ENCODE results near the gene CLCN1.
"Not testable (repeated sequence)": the region's sequence is repeated elsewhere in the genome, so short reads cannot be mapped to it uniquely, and the experiment has no call there.

CLCN1 gene

DNA sequence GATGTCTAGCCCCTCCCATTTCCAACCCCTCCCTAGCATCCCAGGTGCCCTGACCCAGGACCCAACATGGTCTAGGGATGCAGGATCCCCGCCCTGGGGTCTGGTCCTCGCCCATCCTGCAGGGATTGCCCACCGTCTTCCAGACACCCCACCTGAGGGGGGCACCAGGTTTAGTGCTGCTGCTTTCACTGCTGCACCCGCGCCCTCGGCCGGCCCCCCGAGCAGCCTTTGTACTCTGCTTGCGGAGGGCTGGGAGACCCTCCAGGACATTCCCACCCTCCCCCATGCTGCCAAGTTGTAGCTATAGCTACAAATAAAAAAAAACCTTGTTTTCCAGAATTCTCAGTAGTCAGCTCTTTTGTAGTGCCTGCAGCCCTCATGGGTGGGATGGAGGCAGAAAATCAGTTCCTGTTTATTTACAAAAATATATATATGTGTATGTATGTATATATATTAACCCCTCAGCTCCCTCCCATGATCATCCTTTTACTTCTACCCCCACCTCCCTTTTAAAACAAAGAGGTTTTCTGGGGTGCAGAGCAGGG, 74.9 kb downstream of the CLCN1 start:
- DNase-seq (no peak), ATAC-seq (no peak)
- no peak overlapping the region for H3K4me3 Mint-ChIP-seq
- no peak overlapping the region for H3K27ac Mint-ChIP-seq
- H3K4me1 Mint-ChIP-seq, result peaks cover 24% of the 10 kb centered on the region
- no peaks in the 10 kb centered on the region for H3K27me3 Mint-ChIP-seq
- no peaks in the 10 kb centered on the region for H3K9me3 Mint-ChIP-seq

DNA sequence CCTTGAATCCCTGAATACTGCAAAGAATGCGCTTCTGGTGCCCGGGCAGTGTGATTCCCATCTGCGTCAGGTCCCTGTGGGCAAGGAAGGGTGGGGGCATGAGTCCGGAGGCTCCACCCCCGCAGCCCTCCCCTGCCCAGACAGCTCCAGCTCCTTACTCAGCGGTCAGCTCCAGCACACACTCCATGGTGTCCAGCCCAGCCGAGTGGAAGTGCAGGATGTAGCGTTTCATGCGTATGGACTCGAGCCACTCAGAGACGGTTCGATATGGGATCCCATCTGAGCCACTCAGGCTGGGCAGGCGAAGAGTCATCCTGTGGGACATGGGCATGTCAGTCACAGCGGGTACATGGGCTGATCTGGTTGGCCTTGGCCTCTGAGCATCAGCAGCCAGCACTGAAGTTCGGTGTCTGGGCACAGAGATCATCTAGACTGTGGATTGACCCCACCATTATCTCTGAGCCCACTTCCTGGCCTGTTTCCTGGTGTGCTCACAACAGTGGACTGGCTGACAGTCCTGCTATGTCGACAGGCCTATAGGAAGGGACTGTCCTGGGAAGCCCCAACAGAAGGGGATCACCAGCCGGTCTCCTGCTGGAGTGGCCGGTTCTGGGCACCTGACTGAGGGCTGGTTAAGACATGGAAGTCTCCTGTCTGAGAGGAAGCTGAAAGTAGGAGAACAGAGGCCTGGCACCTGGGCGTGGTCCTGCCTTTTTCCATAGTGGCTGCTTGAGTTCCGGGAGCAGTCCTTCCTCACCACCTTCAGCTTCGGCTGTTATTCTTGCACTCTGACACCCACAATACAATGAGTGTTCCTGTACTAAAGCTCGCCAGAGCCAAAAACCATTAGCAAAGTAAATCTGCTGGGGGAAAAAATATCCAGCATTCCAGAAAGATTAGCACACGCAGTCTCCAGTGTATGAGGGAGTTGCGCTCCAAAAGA, 75.8 kb downstream of the CLCN1 start:
- Mint-ChIP-seq H3K9me3 (no peaks in the 10 kb centered on the region), H3K4me3 (no peak overlapping the region), H3K27ac (peak overlapping the region in 1 of 2 donors; percentile 14), H3K4me1 (peaks cover 24% of the 10 kb centered on the region), H3K27me3 (no peaks in the 10 kb centered on the region)
- no peak for ATAC-seq
- DNase-seq, result no peak

DNA sequence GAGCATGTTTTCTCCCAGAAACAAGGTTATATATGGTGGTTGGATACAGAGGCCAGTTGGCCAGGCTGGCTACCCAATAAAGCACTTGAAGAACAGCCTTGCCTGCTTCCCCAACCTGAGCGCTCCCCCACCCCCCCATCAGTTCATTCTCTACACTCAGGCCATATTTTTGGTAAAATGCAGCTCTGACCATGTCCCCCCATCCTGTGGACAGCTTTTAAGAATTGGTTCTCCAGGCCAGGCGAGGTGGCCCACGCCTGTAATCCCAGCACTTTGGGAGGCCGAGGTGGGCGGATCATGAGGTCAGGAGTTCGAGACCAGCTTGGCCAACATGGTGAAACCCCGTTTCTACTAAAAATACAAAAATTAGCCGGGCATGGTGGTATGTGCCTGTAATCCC, 76.5 kb downstream of the CLCN1 start:
- H3K4me1 Mint-ChIP-seq, result peaks cover 24% of the 10 kb centered on the region
- DNase-seq, H3K27ac Mint-ChIP-seq, H3K4me3 Mint-ChIP-seq, ATAC-seq, H3K9me3 Mint-ChIP-seq, H3K27me3 Mint-ChIP-seq: not testable (repeated sequence)

DNA sequence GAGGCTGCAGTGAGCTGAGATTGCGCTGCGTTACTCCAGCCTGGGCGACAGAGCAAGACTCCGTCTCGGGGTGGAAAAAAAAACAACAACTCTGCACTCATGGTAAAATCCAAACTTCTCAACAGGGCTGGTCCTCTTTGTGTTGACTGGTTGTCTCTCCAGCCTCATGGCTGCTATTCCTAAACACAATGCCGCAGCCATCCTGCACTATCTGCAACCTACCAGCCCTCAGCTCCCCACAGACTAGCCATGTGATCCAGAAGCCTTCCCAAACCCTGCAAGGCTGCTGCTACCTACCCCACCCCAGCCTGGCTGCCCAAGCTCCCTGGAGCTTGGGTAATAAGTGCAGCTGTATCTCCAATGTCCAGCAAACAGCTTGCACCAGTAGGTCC, 77.0 kb downstream of the CLCN1 start:
- H3K27ac Mint-ChIP-seq, result peak overlapping the region; percentile 21 to 68
- no peaks in the 10 kb centered on the region for H3K9me3 Mint-ChIP-seq
- H3K4me3 Mint-ChIP-seq, result no peak overlapping the region
- H3K4me1 Mint-ChIP-seq, result peaks cover 24% of the 10 kb centered on the region
- no peak for DNase-seq
- no peaks in the 10 kb centered on the region for H3K27me3 Mint-ChIP-seq
- no peak for ATAC-seq

DNA sequence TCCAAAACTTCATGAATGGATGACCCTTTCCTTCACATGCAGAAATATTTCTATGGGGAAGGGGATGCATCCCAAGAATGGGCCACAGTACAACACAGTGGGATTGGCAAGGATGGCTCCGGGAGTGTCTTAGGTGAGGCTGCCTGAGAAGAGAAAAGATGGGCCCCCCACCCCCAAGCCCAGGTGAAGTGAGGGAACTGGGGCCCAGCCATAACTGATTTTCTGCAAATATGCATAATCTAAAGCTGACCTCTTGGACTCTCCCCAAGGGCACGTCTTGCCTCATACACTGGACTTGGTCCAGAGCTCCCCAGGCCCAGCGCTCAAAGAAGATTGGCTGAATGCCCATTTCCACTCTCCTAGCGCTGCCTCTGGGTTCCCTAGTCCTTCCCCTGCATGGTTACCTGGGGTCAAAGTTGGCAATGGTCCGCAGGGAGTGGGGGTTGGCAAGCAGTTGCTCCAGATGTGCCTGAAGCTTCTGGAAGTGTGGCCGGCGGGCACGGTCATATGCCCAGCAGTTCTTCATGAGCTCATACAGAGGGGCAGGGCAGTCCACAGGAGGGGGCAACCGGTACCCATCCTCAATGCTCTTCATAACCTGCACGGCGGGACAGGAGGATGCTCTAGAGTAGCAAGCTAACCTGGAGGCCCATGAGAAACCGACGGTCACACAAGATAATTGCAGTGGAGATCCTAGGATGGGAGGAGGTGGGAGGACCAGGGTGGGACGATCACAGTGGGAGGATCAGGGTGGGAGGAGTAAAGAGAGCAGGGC, 77.5 kb downstream of the CLCN1 start:
- Mint-ChIP-seq H3K27ac (peak overlapping the region; percentile 21 to 68), H3K27me3 (no peaks in the 10 kb centered on the region), H3K4me3 (no peak overlapping the region), H3K4me1 (peaks cover 24% of the 10 kb centered on the region), H3K9me3 (no peaks in the 10 kb centered on the region)
- no peak for DNase-seq
- ATAC-seq, result peak; percentile 8

DNA sequence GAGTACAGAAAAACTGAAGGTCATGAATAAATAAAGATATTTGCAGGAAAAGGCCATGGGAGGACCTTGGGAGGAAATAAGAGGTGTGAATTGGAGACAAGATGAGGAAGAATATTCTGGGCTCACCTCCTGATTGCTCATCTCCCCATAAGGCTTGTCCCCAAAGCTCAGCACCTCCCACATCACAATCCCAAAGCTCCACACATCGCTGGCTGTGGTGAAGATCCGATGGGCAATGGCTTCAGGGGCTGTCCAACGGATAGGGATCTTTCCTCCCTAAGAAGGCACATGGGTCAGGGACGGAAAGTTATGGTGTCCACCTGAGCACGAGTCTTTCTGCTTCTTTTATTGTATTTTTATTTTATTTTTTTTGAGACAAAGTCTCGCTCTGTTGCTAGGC, 78.2 kb downstream of the CLCN1 start:
- H3K4me1 Mint-ChIP-seq, result peaks cover 20% of the 10 kb centered on the region
- H3K9me3 Mint-ChIP-seq, result no peaks in the 10 kb centered on the region
- H3K27ac Mint-ChIP-seq, result no peak overlapping the region
- ATAC-seq (no peak), DNase-seq (no peak)
- no peak overlapping the region for H3K4me3 Mint-ChIP-seq
- no peaks in the 10 kb centered on the region for H3K27me3 Mint-ChIP-seq

DNA sequence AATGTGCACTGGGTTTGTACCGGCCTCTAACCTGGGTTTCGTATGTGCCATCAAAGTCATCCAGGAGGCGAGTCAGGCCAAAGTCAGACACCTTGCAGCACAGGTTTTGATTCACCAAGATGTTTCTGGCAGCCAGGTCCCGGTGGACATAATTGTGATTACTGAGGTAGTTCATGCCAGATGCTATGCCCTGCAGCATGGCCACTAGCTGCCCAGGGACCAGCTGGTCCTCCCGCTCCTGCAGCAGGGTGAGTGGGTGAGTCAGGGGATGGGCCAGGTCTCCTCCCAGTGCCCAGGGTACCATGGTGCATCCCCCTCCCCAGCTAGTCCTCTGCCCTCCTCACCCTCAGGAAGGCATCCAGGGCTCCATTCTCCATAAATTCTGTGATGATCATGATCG, 78.9 kb downstream of the CLCN1 start:
- H3K9me3 Mint-ChIP-seq, result no peaks in the 10 kb centered on the region
- H3K4me3 Mint-ChIP-seq, result no peak overlapping the region
- no peaks in the 10 kb centered on the region for H3K27me3 Mint-ChIP-seq
- ATAC-seq (no peak), DNase-seq (no peak)
- peaks cover 13% of the 10 kb centered on the region for H3K4me1 Mint-ChIP-seq
- peak overlapping the region; percentile 38 to 78 for H3K27ac Mint-ChIP-seq

DNA sequence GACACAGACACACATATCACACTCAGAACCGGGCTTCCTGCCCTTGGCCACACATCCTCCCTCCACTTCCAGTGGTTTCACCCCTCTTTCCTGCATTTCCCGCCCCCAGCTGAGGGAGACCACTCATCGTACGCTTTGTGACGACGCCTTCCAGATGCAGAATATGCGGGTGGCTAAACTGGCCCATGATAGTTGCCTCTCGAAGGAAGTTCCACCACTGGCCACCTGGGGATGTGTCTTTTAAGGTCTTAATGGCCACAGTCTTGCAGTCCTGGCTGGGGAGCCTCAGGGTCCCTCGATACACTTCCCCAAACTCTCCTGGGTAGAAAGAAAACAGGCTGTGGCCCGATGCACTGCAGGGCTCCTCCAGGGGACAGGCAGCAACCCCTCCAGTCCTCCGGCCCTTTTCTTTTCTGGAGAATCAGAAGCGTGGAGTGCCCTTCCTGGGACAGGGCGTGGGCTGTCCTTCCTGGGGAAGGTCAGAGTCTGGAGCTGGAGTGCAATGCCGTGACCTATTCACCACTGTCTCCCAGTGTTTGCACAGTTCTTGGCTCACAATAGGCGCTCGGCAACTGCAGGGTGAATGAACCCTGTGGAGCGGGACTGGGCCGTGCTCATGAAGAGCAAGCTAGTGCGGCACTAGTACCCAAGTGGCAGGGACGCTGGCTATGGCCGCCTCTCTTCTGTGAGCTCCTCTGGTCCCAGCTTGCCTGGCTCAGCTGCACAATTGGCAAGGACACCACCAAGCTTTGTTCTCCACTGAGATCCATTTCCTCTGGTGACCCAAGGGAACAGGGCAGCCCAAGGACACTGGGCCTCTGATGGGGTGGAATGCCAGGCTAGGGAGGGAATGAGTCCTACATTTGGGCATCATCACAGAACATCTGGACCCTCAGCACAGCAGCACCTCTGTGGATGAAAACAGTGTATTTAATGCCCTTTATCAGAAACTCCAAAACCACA, 79.6 kb downstream of the CLCN1 start:
- H3K4me1 Mint-ChIP-seq, result peaks cover 7% of the 10 kb centered on the region
- peak overlapping the region; percentile 38 to 78 for H3K27ac Mint-ChIP-seq
- no peaks in the 10 kb centered on the region for H3K27me3 Mint-ChIP-seq
- DNase-seq (no peak), ATAC-seq (peak; percentile 31)
- no peak overlapping the region for H3K4me3 Mint-ChIP-seq
- H3K9me3 Mint-ChIP-seq, result no peaks in the 10 kb centered on the region

DNA sequence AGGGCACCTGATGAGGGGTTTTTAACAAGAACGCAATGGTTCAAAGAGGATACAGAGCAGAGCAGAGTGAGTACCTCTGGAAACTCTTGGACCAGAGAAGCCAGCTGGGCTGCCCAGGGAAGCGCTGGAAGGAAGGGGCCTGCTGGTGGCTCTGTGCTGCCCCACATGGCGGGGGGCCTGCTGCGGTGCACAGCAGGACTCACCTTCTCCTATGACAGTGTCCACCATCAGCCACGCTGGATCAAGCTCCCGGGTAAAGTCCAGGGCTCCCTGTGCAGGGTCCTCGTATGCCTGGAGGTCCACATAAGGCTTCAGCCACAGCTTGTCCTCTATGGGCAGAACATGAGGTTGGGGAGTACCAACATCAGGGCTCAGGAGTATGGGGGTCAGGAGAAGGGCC, 80.3 kb downstream of the CLCN1 start:
- H3K27ac Mint-ChIP-seq, result no peak overlapping the region

DNA sequence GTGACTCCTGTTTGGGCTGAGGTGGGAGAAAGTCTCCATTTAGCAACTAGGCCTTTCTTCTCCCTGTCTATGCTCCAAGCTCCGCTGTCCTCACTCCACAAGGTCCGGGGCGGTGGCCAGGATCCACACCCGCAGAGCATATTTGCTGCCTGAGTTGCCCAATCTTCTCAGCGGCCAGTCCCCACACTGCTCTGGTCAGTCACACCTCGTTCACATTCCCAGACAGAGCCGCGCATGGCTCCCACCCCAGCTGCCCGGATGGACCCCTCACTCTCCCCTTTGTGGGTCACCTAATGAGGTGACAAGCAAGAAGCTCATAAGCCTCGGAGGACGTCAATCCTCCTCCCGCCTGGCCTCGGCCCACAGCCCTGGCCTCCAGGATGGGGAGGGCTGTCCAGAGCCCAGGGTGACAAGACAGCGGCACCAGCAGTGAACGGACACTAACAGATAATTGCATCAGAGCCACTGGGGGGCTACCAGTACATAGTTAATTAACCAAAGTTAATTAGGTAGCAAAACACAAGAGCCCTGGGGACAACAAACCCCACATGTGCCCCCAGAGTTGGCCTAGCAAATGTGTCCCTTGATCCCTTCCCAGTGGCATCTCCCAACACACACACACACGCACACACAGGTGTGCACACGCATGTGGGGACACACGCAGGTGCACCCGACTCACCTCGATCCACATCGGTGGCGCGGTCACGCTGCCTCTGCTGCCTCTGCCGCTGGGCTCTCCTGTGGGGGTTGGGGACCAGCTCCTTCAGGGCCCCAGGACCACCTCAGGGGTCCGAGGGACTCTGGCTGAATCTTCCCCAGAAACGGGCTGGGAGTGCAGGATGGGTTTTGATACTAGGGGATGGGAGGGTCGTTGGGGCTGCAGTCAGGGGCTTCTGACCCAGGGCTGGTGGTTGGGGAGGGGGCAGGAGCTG, 81.0 kb downstream of the CLCN1 start:
- no peaks in the 10 kb centered on the region for H3K27me3 Mint-ChIP-seq

More for the DNA sequence above, 80.3 kb downstream of the CLCN1 start:
- DNase-seq (no peak), ATAC-seq (no peak)
- Mint-ChIP-seq H3K27me3 (no peaks in the 10 kb centered on the region), H3K9me3 (no peaks in the 10 kb centered on the region), H3K4me1 (peaks cover 7% of the 10 kb centered on the region), H3K4me3 (no peak overlapping the region)

DNA sequence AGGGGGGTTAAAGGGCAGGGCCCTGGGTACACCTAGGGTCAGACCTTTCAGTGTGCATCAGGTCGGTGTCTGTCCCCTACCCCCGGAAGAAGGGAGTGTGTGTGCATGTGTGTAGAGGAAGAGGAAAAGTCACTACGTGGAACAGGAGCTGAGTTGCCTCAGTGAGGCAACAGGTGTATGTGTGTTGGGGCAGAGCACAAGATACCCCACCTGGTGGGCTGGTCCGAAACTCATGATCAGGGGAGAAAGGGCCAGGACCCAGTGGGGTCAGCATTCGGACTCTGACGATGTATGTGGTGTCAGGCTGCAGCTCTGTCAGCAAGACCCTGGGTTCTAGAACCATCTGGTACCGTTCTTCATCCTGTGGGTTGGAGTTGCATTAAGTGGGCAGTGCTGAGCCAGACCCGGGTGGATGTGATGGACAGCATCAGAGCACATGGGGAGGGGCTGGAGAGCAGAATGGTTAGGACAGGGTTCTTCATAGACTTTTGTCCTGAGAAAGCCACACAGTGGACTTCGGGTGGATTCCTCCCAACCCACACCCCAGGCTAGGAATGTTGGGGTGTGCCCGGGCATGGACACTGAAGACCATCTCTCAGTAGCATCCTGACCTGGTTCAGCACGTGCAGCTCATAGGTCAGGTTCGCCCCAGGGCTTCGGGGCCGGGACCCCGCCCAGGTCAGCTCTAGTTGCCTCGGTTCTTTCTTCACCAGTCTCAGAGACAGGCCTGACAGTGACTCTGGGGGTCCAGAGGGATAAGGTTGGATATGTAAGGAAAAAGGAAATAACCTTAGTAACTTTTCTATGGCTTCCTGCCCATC, 82.0 kb downstream of the CLCN1 start:
- Mint-ChIP-seq H3K9me3 (no peaks in the 10 kb centered on the region), H3K27ac (no peak overlapping the region), H3K27me3 (no peaks in the 10 kb centered on the region), H3K4me3 (no peak overlapping the region), H3K4me1 (peaks cover 11% of the 10 kb centered on the region)
- DNase-seq, result no peak
- no peak for ATAC-seq

More for the DNA sequence above, 81.0 kb downstream of the CLCN1 start:
- DNase-seq (no peak), ATAC-seq (no peak)
- no peak overlapping the region for H3K4me3 Mint-ChIP-seq
- no peak overlapping the region for H3K27ac Mint-ChIP-seq
- H3K9me3 Mint-ChIP-seq, result no peaks in the 10 kb centered on the region
- peaks cover 7% of the 10 kb centered on the region for H3K4me1 Mint-ChIP-seq

DNA sequence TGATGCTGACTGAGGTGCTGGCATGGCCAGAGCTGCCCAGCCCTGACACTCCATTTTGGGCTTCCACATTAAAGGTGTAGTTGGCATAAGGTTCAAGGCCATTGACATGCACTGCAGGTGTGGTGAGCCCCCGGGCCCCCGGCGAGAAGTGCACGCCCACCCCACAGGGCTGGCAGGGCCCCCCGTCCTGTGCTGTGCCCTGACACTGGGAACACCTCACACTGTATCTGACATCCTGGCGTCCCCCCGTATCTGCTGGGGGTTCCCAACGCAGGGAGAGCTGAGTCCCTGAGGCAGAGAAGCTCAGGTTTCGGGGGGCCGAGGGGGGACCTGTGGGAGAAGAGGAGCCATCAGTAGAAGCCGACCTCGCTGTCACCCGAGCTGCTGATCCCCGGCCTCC, 82.7 kb downstream of the CLCN1 start:
- no peak overlapping the region for H3K27ac Mint-ChIP-seq
- ATAC-seq, result no peak
- H3K4me3 Mint-ChIP-seq, result no peak overlapping the region
- H3K4me1 Mint-ChIP-seq, result peaks cover 17% of the 10 kb centered on the region
- H3K27me3 Mint-ChIP-seq, result no peaks in the 10 kb centered on the region
- no peaks in the 10 kb centered on the region for H3K9me3 Mint-ChIP-seq
- DNase-seq, result no peak

DNA sequence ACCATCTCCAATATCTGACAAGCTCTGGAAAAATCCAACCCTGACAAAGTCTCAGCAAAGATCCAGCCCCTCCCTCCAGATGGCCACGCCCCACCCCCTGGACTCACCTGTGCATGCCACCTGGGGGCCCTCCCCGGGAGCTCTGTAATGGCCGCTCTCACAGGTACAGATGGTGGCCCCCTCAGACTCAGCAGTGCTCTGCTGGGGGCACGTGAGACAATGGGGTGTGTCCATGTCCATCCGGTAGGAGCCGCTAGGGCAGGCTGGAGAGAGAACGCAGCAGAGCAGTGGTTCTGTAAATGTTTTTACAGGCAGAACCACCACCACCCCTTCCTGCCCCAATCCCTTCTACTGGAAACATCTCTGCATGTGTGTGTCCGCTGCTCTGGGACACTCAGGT, 83.2 kb downstream of the CLCN1 start:
- Mint-ChIP-seq H3K4me3 (no peak overlapping the region), H3K9me3 (no peaks in the 10 kb centered on the region), H3K4me1 (peaks cover 22% of the 10 kb centered on the region), H3K27me3 (no peaks in the 10 kb centered on the region), H3K27ac (no peak overlapping the region)
- ATAC-seq (peak; percentile 36), DNase-seq (no peak)

Data from stimulated activated naive CD8-positive, alpha-beta T cell treated with anti-CD3 and anti-CD28 coated beads, Interleukin-15, amount 100 ng/mL, for 72 hours (primary cell).